Psoas muscle (tissue), 8 donors: ENCODE results near the gene NEBL. TPM values are rescaled to one million over a fixed set of nuclear protein-coding genes. Genes with fewer than 3 reads are reported as not detected.

Source experiments
- ATAC-seq, 4 donors: fragments of 200-7000 bp; cut with Tn5 transposase; one replicate each; pipeline ENCODE4 v1.9.1; 2020; ENCODE audit warnings: moderate library complexity in 3 of 4, mild to moderate bottlenecking in 2 of 4
- DNase-seq, 2 donors: peaks; one replicate each; pipeline ENCODE4 v3.0.0-alpha.2; 2020
- H3K27ac ChIP-seq: fragments of 200-600 bp; one replicate; pipeline ENCODE4 v1.8.0; 2022
- H3K27me3 ChIP-seq, 3 donors: fragments of 200-600 bp in 1 of 3; one replicate each; pipeline versions ENCODE4 v1.6.1 to v1.8.0; 2013 to 2022; ENCODE audit warnings: low read length in 2 of 3, mild to moderate bottlenecking in 2 of 3, moderate library complexity in 1 of 3; ENCODE audit not compliant: insufficient read depth in 3 of 3
- H3K36me3 ChIP-seq, 2 donors: fragments of 200-600 bp in 1 of 2; one replicate each; pipeline versions ENCODE4 v1.6.1 to v1.8.0; 2013 to 2022; ENCODE audit warnings: low read depth in 1 of 2, mild to moderate bottlenecking in 1 of 2, moderate library complexity in 1 of 2; ENCODE audit not compliant: insufficient read depth in 1 of 2
- H3K4me1 ChIP-seq: fragments of 200-600 bp; one replicate; pipeline ENCODE4 v1.8.0; 2022
- H3K4me3 ChIP-seq: fragments of 200-600 bp; one replicate; pipeline ENCODE4 v1.8.0; 2022; ENCODE audit warnings: mild to moderate bottlenecking
- H3K9me3 ChIP-seq: fragments of 200-600 bp; one replicate; pipeline ENCODE4 v1.8.0; 2022
- CTCF ChIP-seq: fragments of 200-600 bp; IDR thresholded peaks from one replicate; pipeline ENCODE4 v1.8.0; 2022; ENCODE audit warnings: antibody characterized with exemption
- WGBS, 3 donors: extraction: QIAGEN DNeasy Blood & Tissue Kit; methylation state at CpG; one replicate each; pipeline versions ENCODE4 v1.1.6 to v1.1.7; 2013; 5-methylcytosine and 5-hydroxymethylcytosine counted together
- intact Hi-C, 2 donors: fragments of 100-400 bp; cut with DNase I; formaldehyde crosslinking; loops; one replicate each; pipeline versions ENCODE4 v1.11.0 to v1.14.2; 2022
- polyA plus RNA-seq, 3 donors: library from polyadenylated mRNA; stranded (reverse); fragments of 200-250 nt; gene quantifications; one replicate each; pipeline ENCODE4 v1.2.3, GENCODE V29; 2013
- total RNA-seq, 4 donors: library from RNA; stranded (reverse); fragmentation: NEBNext Ultra II Directional in 2 of 4; extraction: Animal tissue kit (Norgen Biotek cat#: 25700) in 2 of 4; gene quantifications; one replicate each; pipeline versions ENCODE4 v1.2.1 to v1.2.4, GENCODE V29; 2021 to 2023
- donor health status: healthy with polysubstance abuse.
- donor health status: DM: no; HTN: no; CAD: no; lungs with moderate emphysema.
- donor health status: Bipolar disorder and iron deficiency.
- donor health status: healthy.
- donor health status: DM: yes; HTN: yes; CAD: no.
- donor health status: DM: no; HTN: no; CAD: no.
- donor health status: DM: no; HTN: no; CAD: no.
- donor health status: DM: yes; HTN: yes; CAD: no.

Gene NEBL
- total and polyA plus RNA-seq, 7 donors = 0.35 to 1.5 (median 0.89) TPM

- TF ChIP-seq CTCF = no peak
- Histone ChIP-seq H3K27ac (no peak overlapping the region), H3K27me3 (no peaks in the 10 kb centered on the region), H3K4me1 (no peaks in the 10 kb centered on the region), H3K9me3 (no peaks in the 10 kb centered on the region), H3K4me3 (no peak overlapping the region), H3K36me3 (no peaks in the 10 kb centered on the region)
- intact Hi-C loops = no loop called here
- DNase-seq (no peak), ATAC-seq (no peak)
- 55 to 61% (median 58%) methylated on average over 5 of the region's 5 CpGs for WGBS, 3 donors
These were observed 120.6 kb downstream of the NEBL start for GRCh38 chr10:20776384-20777118.

- no peak for DNase-seq
- H3K4me1 ChIP-seq = no peaks in the 10 kb centered on the region
- 91 to 94% (median 93%) methylated on average over 2 of the region's 2 CpGs for WGBS, 3 donors
- ATAC-seq = no peak
- H3K27me3 ChIP-seq = no peaks in the 10 kb centered on the region
- no peak overlapping the region for H3K27ac ChIP-seq
- H3K4me3 ChIP-seq = no peak overlapping the region
- no peak for TF ChIP-seq CTCF
- intact Hi-C loops = no loop called here
- H3K9me3 ChIP-seq = no peaks in the 10 kb centered on the region
- no peaks in the 10 kb centered on the region for H3K36me3 ChIP-seq
These were observed 126.1 kb downstream of the NEBL start for GRCh38 chr10:20771051-20771450.

- H3K4me1 ChIP-seq = no peaks in the 10 kb centered on the region
- 29 to 36% (median 35%) methylated on average over 3 of the region's 3 CpGs for WGBS, 3 donors
- H3K27me3 ChIP-seq = no peaks in the 10 kb centered on the region
- H3K36me3 ChIP-seq = no peaks in the 10 kb centered on the region
- H3K27ac ChIP-seq = no peak overlapping the region
- DNase-seq (no peak), ATAC-seq (no peak)
- H3K4me3 ChIP-seq = no peak overlapping the region
- H3K9me3 ChIP-seq = no peaks in the 10 kb centered on the region
- no peak for TF ChIP-seq CTCF
- intact Hi-C loops = loop anchor here in 1 of 2 donors (2.0 kb wide), 1 partner anchor 953 kb away; the partner anchor contains the start of gene PLXDC2
These were observed 127.6 kb downstream of the NEBL start for GRCh38 chr10:20769481-20769880.

- Histone ChIP-seq H3K27ac (no peak overlapping the region), H3K4me1 (no peaks in the 10 kb centered on the region), H3K4me3 (no peak overlapping the region), H3K9me3 (no peaks in the 10 kb centered on the region), H3K27me3 (no peaks in the 10 kb centered on the region), H3K36me3 (no peaks in the 10 kb centered on the region)
- DNase-seq (no peak), ATAC-seq (no peak)
- intact Hi-C loops = loop anchor here in 1 of 2 donors (2.0 kb wide), 1 partner anchor 952 kb away; the partner anchor contains the start of gene PLXDC2
- TF ChIP-seq CTCF = peak; percentile 46
- WGBS, 3 donors = 24 to 43% (median 26%) methylated on average over 3 of the region's 3 CpGs
These were observed 128.3 kb downstream of the NEBL start for GRCh38 chr10:20768843-20769242.
